Hematopoietic multipotent progenitor cell treated with erythropoietin and hydrocortisone succinate and interleukin-3 and kit ligand, for 15 days (in vitro differentiated cells): ENCODE data around the gene UGT2A1.

Source experiments
- DNase-seq: peaks from one replicate; pipeline ENCODE4 v3.0.0-alpha.2; 2015; ENCODE audit warnings: low spot score

UGT2A1 gene

DNA sequence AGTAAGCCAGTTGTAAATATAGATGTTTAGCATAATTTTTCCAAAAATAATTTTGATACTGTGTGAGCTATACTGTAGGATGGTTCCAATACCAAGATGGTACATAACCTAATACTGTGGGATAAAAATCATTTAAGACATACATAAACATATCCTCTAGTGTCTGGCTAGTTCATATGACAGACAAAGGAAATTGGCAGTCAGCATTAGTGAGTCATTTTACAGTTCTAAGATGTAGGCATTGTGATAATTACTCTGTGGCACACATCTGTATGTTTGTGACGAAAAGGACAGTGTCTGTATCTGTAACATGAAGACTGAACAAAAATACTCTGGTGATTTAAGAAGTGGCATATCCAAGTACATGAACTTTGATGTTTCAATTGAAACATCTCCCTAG lies 63.2 kb downstream of the UGT2A1 start:
- no peak for DNase-seq

GRCh38 chr4:69584135-69584534 lies 68.9 kb downstream of the UGT2A1 start:
- DNase-seq: no peak

DNA sequence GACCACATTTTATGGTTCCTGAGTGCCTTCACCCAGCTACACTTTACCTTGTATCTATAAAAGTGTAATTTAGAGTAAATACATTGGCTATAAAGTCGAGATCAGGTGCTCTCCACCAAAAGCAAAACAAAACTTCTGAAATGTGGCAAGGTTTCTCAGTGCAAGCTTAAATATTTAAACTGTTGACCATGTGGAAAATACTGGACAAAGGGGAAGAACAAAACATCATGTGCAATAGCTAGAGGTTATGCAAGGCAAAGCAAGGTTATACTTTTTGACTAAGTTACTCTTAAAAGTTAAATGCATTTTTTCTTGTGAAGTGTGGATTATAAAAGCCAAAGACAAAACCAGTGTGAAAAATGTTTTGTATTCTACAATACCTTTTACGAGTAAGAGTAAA lies 69.5 kb downstream of the UGT2A1 start:
- no peak for DNase-seq

DNA sequence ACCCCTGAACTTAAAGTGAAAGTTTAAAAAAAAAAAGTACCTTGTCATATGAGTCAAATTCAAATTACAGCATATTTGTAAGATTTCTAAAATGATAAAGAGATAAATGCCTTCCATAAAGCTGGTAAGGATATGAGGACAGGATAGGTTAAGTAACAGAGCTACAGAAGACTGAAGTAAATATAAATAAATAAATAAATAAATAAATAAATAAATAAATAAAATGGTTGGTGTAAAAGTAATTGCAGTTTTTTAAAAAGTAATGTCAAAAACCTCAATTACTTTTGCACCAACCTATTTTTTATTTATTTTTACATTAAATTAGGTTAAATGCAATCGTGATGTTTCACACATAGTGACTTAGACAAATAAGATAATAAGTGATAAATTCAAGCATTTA lies 75.8 kb downstream of the UGT2A1 start:
- DNase-seq: no peak

- DNase-seq: no peak
These were observed 76.7 kb downstream of the UGT2A1 start for GRCh38 chr4:69576251-69576877.

DNA sequence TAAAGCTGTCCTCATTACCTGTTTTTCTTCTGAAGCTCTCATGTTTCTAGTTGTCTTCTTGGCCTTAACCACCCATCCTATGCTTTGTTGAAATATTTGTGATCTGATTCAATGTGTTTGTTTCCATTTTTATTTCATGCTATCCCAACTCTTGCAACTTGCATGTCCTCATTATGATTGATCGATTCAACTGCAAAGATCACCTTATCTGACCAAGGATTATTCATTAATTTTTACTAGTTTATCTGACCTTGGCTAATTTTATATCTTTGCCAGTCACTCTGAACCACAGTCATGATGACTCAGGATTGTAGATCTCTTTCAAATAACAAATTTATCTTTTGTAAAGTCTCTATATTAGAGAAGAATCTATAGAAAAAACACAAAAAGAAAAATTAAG lies 84.3 kb downstream of the UGT2A1 start:
- no peak for DNase-seq

- DNase-seq: no peak
These were observed 89.6 kb downstream of the UGT2A1 start for GRCh38 chr4:69563424-69563823.

DNA sequence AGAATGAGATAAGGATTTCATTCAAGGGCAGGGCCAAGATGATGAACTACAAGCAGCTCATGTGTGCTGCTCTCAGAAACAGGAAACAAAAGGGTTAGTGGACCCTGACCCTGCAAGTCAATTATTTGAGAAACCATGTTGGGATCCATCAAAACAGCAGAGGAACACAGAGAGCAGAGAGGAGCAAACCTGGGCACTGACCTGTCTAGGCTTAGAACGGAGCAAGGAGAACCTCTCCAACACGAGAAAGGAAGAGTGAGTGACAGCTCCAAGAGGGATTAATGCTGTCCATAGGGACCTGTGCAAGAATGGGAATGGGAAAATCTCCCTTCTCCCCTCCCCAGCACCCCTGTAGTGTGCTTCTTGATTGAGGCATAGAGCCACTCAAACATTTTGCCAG lies 103.4 kb downstream of the UGT2A1 start:
- DNase-seq: no peak

- DNase-seq: no peak
These were observed 106.8 kb downstream of the UGT2A1 start for GRCh38 chr4:69546134-69546765.
